Dermis lymphatic vessel endothelial cell (primary cell): Measurements from ENCODE around the gene CNGA2. TPM values are rescaled to one million over a fixed set of nuclear protein-coding genes. Genes with fewer than 3 reads are reported as not detected.

Experiments
- total RNA-seq: library from RNA; depleted of rRNA; stranded (reverse); fragments of >200 nt; gene quantifications from 2 replicates; pipeline ENCODE4 v1.2.1, GENCODE V29; 2014

The CNGA2 gene
- total RNA-seq, result not detected in 2 replicates

DNA sequence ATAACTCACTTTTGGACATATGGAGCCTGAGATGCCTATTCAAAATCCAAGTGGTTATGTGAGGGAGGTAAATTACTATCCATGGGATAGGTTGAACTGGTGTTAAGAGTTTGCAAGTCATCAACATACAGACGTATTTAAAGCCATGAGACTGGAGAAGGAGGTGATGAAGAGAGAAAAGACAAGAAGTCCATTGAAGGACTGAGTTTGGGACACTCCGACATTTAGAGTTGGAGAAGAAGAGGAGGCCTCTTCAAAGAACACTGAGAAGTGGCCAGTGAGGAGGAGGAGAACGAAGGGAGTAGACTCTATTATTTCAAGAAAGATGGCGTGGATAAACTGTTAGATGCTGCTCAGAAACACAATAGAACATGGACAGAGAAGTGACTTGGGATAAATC is at the start of gene CNGA2:
Gene CNGA2, plus strand, starts transcription at position 301 of the 400 bp plus-strand sequence. CDS start 3,738 bp downstream, outside the sequence.

GRCh38 chrX:151694661-151695582 is 39.6 kb upstream of the CNGA2 start, which contains the start of gene PRRG3:
TSS of gene PRRG3 (plus strand) at chrX:151695458. CDS start at chrX:151698815, 3,357 bp downstream.

GRCh38 chrX:151715752-151716151 is 18.8 kb upstream of the CNGA2 start, which contains the start of gene FATE1:
TSS of gene FATE1 (plus strand) at chrX:151716035. CDS start at chrX:151716120, 85 bp downstream.

Other genes with a start within 250 kb of the CNGA2 start
- not detected in 2 replicates for gene PASD1, start 171.1 kb upstream of the CNGA2 start, total RNA-seq
- gene PRRG3, start 39.3 kb upstream of the CNGA2 start, total RNA-seq, result not detected in 2 replicates
- not detected in 2 replicates for gene FATE1, start 18.7 kb upstream of the CNGA2 start, total RNA-seq
- gene MAGEA4, start 178.1 kb downstream of the CNGA2 start, total RNA-seq, result not detected in 2 replicates
- gene GABRE, start 239.9 kb downstream of the CNGA2 start, total RNA-seq, result 28.4 and 32.2 TPM in 2 replicates